DND-41 (cell line): ENCODE data around the gene UBTD1.

Source experiments
- CTCF ChIP-seq: IDR thresholded peaks from 2 replicates; pipeline ENCODE4 v1.5.1; 2012; ENCODE audit warnings: borderline replicate concordance, low read length, moderate library complexity, mild to moderate bottlenecking; ENCODE audit not compliant: poor library complexity, severe bottlenecking; ENCODE audit errors: extremely low read depth
- EZH2 ChIP-seq: IDR thresholded peaks from 3 replicates; pipeline ENCODE4 v1.6.1; 2012; ENCODE audit warnings: borderline replicate concordance, low read depth, mild to moderate bottlenecking, moderate library complexity, low read length, inconsistent platforms; ENCODE audit not compliant: severe bottlenecking

GRCh38 chr10:97511711-97512440 is 13.2 kb downstream of the UBTD1 start:
- TF ChIP-seq CTCF (no peak), EZH2 (no peak)
